ENCODE data around the gene BLTP3B. TPM values are rescaled to one million over a fixed set of nuclear protein-coding genes. Genes with fewer than 3 reads are reported as not detected.

BLTP3B gene
- total and polyA plus RNA-seq, 2 of the 13 experiments (the other 11 are each of a cell fraction or from before 2014, with no cell fraction given): 15.6 to 24.4 TPM

GRCh38 chr12:100153131-100153530 is 10.5 kb upstream of the BLTP3B start:
- Histone ChIP-seq H2AFZ (ENCODE audit: low read length) (no peak overlapping the region), H3K4me2 (ENCODE audit: low read depth, low read length) (no peak overlapping the region), H3K4me1 (ENCODE audit: insufficient read depth, low read length) (peaks cover 10% of the 10 kb centered on the region; the same call in 1 of the 2 replicates), H3K27me3 (ENCODE audit: control insufficient read depth in 1 of 2, insufficient read depth in 2 of 2, low read length in 2 of 2) (no peaks in the 10 kb centered on the region), H3K9ac (ENCODE audit: insufficient read depth, low read depth, low read length) (no peak overlapping the region), H3K27ac (ENCODE audit: extremely low read length, insufficient read depth, low read length) (no peak overlapping the region), H3K79me2 (ENCODE audit: insufficient read depth, low read length) (no peaks in the 10 kb centered on the region), H3K4me3 (replicated peaks in 1 of 3; ENCODE audit: insufficient read depth in 1 of 3, low read depth in 2 of 3, low read length in 3 of 3) (no peak overlapping the region), H3K36me3 (replicated peaks in 1 of 2; ENCODE audit: control insufficient read depth in 1 of 2, insufficient read depth in 2 of 2, low read length in 2 of 2) (no peaks in the 10 kb centered on the region), H3K9me3 (ENCODE audit: low read length) (no peaks in the 10 kb centered on the region), H4K20me1 (ENCODE audit: insufficient read depth, low read length) (no peaks in the 10 kb centered on the region)
- ChIA-PET CTCF (ENCODE audit: low intra/inter-chr PET ratio, low total read pairs) (no interaction called here), POLR2A (no interaction called here)
- no peak for FAIRE-seq
- in situ Hi-C loops (cut with HindIII; ENCODE audit: extremely low pct_ligation_motif_present, low pct_unique_long_range_greater_than_20kb) (no loop called here), intact Hi-C loops (cut with micrococcal nuclease; ENCODE audit: unreplicated experiment) (no loop called here)
- TF ChIP-seq, protein P1, sequence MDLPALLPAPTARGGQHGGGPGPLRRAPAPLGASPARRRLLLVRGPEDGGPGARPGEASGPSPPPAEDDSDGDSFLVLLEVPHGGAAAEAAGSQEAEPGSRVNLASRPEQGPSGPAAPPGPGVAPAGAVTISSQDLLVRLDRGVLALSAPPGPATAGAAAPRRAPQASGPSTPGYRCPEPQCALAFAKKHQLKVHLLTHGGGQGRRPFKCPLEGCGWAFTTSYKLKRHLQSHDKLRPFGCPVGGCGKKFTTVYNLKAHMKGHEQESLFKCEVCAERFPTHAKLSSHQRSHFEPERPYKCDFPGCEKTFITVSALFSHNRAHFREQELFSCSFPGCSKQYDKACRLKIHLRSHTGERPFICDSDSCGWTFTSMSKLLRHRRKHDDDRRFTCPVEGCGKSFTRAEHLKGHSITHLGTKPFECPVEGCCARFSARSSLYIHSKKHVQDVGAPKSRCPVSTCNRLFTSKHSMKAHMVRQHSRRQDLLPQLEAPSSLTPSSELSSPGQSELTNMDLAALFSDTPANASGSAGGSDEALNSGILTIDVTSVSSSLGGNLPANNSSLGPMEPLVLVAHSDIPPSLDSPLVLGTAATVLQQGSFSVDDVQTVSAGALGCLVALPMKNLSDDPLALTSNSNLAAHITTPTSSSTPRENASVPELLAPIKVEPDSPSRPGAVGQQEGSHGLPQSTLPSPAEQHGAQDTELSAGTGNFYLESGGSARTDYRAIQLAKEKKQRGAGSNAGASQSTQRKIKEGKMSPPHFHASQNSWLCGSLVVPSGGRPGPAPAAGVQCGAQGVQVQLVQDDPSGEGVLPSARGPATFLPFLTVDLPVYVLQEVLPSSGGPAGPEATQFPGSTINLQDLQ (CRISPR knock-in tag; IDR thresholded peaks at IDR 0.05): no peak
- TF ChIP-seq, protein P2, sequence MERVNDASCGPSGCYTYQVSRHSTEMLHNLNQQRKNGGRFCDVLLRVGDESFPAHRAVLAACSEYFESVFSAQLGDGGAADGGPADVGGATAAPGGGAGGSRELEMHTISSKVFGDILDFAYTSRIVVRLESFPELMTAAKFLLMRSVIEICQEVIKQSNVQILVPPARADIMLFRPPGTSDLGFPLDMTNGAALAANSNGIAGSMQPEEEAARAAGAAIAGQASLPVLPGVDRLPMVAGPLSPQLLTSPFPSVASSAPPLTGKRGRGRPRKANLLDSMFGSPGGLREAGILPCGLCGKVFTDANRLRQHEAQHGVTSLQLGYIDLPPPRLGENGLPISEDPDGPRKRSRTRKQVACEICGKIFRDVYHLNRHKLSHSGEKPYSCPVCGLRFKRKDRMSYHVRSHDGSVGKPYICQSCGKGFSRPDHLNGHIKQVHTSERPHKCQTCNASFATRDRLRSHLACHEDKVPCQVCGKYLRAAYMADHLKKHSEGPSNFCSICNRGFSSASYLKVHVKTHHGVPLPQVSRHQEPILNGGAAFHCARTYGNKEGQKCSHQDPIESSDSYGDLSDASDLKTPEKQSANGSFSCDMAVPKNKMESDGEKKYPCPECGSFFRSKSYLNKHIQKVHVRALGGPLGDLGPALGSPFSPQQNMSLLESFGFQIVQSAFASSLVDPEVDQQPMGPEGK (CRISPR knock-in tag; IDR thresholded peaks at IDR 0.05): no peak
- TF ChIP-seq, protein P3, sequence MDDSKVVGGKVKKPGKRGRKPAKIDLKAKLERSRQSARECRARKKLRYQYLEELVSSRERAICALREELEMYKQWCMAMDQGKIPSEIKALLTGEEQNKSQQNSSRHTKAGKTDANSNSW (CRISPR knock-in tag; IDR thresholded peaks at IDR 0.05; ENCODE audit: borderline replicate concordance): no peak
- TF ChIP-seq KAT8 (CRISPR knock-in tag; IDR thresholded peaks at IDR 0.05): no peak
- TF ChIP-seq, protein P4, sequence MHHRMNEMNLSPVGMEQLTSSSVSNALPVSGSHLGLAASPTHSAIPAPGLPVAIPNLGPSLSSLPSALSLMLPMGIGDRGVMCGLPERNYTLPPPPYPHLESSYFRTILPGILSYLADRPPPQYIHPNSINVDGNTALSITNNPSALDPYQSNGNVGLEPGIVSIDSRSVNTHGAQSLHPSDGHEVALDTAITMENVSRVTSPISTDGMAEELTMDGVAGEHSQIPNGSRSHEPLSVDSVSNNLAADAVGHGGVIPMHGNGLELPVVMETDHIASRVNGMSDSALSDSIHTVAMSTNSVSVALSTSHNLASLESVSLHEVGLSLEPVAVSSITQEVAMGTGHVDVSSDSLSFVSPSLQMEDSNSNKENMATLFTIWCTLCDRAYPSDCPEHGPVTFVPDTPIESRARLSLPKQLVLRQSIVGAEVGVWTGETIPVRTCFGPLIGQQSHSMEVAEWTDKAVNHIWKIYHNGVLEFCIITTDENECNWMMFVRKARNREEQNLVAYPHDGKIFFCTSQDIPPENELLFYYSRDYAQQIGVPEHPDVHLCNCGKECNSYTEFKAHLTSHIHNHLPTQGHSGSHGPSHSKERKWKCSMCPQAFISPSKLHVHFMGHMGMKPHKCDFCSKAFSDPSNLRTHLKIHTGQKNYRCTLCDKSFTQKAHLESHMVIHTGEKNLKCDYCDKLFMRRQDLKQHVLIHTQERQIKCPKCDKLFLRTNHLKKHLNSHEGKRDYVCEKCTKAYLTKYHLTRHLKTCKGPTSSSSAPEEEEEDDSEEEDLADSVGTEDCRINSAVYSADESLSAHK (CRISPR knock-in tag; IDR thresholded peaks at IDR 0.05; ENCODE audit: borderline replicate concordance): no peak
- BruUV-seq (replicated peaks): no TSS peak
- no peak for DNase-seq (ENCODE audit: low spot score)
- no peak for ATAC-seq
- whole genome bisulfite sequencing (ENCODE audit: low lambda C conversion rate): 92% methylated on average over 7 of the region's 10 CpGs

All from HepG2 (cell line).